ENCODE results near the gene STK35.
"Not testable (repeated sequence)": the region's sequence is repeated elsewhere in the genome, so short reads cannot be mapped to it uniquely, and the experiment has no call there.

Gene STK35

DNA sequence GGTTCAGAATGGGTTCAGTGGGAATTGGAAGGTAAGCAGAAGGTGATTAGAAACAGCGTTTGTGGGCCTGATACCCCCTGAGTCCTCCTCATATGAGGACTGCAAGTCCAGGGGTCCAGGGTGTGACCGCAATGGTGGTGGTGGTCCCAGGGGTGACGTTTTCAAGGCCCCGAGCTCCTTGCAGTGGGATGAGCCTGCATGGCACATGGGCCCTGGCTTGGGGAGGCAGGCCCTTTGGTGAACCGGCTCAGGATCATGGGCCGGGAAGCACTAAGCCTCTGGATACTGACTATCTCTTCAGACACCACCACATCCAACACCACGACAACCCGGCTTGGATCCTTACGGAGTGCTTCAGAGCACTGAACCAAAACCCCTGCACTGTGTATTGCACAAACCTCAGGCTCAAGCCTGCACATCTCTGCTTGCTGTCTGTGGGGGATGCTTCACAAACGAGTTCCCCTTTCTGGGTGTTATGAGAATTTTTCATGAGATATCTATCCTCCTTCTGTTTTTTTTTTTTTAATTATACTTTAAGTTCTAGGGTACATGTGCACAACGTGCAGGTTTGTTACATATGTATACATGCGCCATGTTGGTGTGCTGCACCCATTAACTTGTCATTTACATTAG lies 67.9 kb downstream of the STK35 start:
- Mint-ChIP-seq H3K4me1 (peaks cover 3% of the 10 kb centered on the region), H3K27ac (no peak overlapping the region), H3K36me3 (no peaks in the 10 kb centered on the region), H3K9me3 (no peaks in the 10 kb centered on the region), H3K27me3 (peaks cover 20% of the 10 kb centered on the region), H3K4me3 (no peak overlapping the region)
- CTCF ChIA-PET, result no interaction called here
- DNase-seq, result no peak

DNA sequence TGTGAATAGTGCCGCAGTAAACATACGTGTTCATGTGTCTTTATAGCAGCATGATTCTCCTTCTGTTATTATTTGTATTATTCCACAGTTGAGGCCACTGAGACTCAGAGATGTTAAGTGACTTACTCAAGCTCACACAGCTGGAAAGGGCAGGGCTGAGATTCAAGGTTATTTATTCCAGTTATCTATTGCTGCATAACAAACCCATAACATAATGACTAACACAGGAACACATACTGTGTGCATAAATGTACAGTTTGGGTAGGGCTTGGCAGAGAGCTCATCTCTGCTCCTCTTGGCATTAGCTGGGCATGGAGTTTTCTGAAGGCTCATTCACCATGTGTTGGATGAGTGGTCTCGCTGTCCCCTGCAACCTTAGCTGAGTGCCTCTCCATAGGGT lies 68.8 kb downstream of the STK35 start:
- Mint-ChIP-seq H3K36me3 (no peaks in the 10 kb centered on the region), H3K4me1 (peaks cover 3% of the 10 kb centered on the region), H3K27ac (no peak overlapping the region), H3K9me3 (no peaks in the 10 kb centered on the region), H3K27me3 (peaks cover 20% of the 10 kb centered on the region), H3K4me3 (no peak overlapping the region)
- DNase-seq, result no peak
- CTCF ChIA-PET, result interaction anchor here (1.2 to 1.3 kb wide), 2 partner anchors 163 to 205 kb away, joined by 5 read pairs; no protein-coding TSS in a partner anchor

DNA sequence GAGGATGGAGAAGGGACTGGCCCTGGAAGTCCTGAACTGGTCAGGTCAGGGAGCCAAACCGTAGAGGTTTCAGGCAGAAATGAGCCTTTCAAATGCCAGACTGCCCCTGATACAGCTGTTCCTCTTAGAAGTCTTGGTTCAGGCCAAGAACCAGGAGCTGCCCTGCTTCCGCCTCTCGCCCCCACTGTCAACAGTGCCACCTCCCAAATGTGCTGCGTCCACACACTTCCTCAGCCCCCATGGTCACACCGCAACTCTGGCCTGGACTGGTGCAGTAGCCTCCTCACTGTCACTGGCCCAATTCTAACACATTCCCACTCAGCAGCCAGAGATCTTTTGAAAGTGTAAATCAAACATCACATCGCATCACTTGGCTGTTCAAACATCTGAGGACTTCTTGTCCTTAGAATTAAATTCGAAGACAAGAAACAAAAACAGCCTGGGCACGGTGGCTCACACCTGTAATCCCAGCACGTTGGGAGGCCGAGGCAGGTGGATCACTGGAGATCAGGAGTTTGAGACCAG lies 69.7 kb downstream of the STK35 start:
- no peak for DNase-seq
- no peak overlapping the region for H3K4me3 Mint-ChIP-seq
- H3K27me3 Mint-ChIP-seq, result peaks cover 20% of the 10 kb centered on the region
- no peak overlapping the region for H3K27ac Mint-ChIP-seq
- no peaks in the 10 kb centered on the region for H3K36me3 Mint-ChIP-seq
- CTCF ChIA-PET, result interaction anchor here (0.9 to 2.0 kb wide), 4 partner anchors 31 to 206 kb away, joined by 3 to 6 read pairs (median 5); no protein-coding TSS in a partner anchor
- H3K4me1 Mint-ChIP-seq, result peaks cover 3% of the 10 kb centered on the region
- H3K9me3 Mint-ChIP-seq, result no peaks in the 10 kb centered on the region

DNA sequence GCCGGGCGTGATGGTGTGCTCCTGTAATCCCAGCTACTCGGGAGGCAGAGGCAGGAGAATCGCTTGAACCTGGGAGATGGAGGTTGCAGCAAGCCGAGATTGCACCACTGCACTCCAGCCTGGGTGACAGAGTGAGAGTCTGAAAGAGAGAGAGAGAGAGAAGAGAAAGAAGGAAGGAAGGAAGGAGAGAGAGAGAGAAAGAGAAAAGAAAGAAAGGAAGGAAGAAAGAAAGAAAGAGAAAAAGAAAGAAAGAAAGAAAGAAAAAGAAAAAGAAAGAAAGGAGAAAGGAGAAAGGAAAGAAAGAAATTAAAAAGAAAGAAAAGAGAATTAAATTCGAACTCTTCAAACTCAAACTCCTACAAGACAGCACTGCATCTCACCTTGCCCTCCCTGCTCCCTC lies 70.2 kb downstream of the STK35 start:
- H3K4me3 Mint-ChIP-seq, H3K9me3 Mint-ChIP-seq, DNase-seq, H3K36me3 Mint-ChIP-seq, H3K27ac Mint-ChIP-seq, H3K4me1 Mint-ChIP-seq: not testable (repeated sequence)
- peaks cover 20% of the 10 kb centered on the region for H3K27me3 Mint-ChIP-seq
- CTCF ChIA-PET, result interaction anchor here (0.6 to 5.3 kb wide), 25 partner anchors 8 to 407 kb away, joined by 3 to 72 read pairs (median 4); no protein-coding TSS in a partner anchor

DNA sequence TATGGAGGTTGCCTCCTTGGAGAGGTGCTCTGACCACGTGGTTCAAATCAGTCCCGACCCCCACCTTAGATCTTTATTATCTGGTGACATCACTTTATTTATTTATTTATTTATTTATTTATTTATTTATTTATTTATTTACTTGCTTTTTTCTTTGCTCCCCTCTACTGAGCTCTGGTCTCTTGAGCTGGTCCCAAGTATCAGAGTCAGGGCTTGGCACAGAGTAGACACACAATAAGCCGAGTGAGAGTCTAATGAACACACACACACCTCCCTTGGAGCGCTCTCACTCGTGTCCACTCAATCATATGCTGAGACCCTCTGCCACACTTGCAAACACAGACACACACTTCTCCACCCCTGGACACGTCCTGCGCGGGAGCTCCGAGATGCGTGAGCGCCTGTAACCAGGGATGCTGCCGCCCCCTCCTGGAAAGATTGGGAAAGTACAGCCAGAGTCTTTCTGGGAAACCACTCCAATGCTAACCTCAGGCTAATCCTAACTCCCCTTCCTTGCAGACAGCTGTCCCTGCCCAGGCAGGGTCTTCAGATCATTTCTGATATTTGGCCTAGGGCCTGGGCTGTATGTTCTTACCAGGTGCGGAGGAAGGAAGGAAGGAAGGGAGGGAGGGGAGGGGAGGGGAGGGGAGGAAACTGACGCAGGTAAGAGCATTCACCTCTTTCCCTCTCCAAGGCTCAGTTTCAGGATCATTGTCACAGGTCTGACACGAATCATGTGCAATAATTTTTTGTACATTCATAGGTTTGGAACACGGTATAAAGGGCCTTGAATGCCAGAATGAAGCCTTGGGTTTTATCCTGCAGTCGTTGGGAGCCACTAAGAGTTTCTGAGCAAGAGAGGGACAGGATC lies 70.9 kb downstream of the STK35 start:
- CTCF ChIA-PET, result interaction anchor here (0.6 to 5.3 kb wide), 26 partner anchors 9 to 1282 kb away, joined by 3 to 72 read pairs (median 3); no protein-coding TSS in a partner anchor
- peaks cover 25% of the 10 kb centered on the region for H3K27me3 Mint-ChIP-seq
- no peak overlapping the region for H3K4me3 Mint-ChIP-seq
- no peaks in the 10 kb centered on the region for H3K36me3 Mint-ChIP-seq
- peak; percentile 79 for DNase-seq
- H3K4me1 Mint-ChIP-seq, result peaks cover 3% of the 10 kb centered on the region
- H3K27ac Mint-ChIP-seq, result no peak overlapping the region
- H3K9me3 Mint-ChIP-seq, result no peaks in the 10 kb centered on the region

DNA sequence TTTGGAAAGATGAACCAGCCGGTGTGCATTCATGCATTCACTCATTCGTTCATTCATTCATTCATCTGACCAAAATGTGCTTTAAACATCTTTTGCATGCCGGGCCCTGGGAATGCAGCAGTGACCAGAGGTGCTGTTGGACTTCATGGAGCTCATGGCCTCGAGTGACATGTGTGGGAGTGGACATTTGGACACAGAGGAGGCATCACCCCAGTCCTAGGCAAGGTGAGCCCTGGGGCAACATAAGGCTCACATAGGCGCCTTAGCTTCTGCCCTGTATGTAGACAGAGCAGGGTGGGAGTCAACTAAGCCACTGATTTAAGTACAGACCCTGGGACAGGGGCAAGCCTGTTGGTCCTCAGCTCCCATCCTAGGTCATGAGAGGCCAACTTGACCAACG lies 71.6 kb downstream of the STK35 start:
- Mint-ChIP-seq H3K36me3 (no peaks in the 10 kb centered on the region), H3K27me3 (peaks cover 25% of the 10 kb centered on the region), H3K9me3 (no peaks in the 10 kb centered on the region), H3K4me1 (peaks cover 3% of the 10 kb centered on the region), H3K27ac (no peak overlapping the region), H3K4me3 (no peak overlapping the region)
- no peak for DNase-seq
- CTCF ChIA-PET, result interaction anchor here (0.6 to 5.3 kb wide), 17 partner anchors 12 to 409 kb away, joined by 3 to 72 read pairs (median 4); no protein-coding TSS in a partner anchor

DNA sequence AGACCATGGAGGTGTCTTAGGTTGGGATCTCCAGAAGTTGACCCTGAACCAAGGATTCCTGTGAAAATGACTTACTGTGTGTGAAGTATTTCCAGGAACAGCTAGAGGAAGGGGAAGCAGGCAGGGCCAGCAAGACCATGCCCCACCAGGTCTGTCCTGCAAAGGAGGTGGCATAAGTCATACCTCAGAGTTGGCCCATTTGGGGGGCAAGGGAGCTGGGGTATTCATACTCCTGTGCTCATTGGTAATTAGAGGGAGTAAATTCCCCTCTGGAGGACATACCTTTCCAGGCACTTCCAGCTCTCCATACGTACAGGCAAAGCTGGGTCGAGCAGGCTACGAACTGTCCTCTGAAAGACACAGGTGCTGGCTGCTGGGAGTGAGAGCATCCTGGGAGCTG lies 72.4 kb downstream of the STK35 start:
- no peak overlapping the region for H3K4me3 Mint-ChIP-seq

DNA sequence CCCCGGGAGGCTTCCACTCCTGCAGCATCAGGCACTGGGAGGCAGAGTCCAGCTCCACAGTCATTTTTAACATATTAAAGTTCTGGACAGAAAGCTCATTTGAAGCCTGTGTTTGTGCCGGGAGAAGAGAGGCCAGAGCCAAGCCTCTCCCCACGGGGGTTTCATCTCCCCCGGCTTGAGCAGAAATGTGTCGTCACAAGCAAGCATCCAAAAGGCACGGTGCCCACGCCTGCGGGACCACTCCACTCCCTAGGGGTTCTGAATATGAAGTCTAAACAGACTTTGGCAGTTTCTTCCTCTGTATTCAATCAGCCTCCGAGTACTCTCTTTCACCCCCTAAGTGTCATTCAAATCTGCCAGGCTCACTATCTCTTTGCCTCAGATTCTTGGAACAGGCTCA lies 75.3 kb downstream of the STK35 start:
- DNase-seq, result no peak
- Mint-ChIP-seq H3K4me3 (no peak overlapping the region), H3K27ac (no peak overlapping the region), H3K27me3 (peaks cover 17% of the 10 kb centered on the region), H3K9me3 (no peaks in the 10 kb centered on the region), H3K36me3 (no peaks in the 10 kb centered on the region), H3K4me1 (peaks cover 3% of the 10 kb centered on the region)
- CTCF ChIA-PET, result interaction anchor here (5.3 kb wide), 1 partner anchor 170 kb away, joined by 72 read pairs; no protein-coding TSS in a partner anchor

More for the DNA sequence above, 72.4 kb downstream of the STK35 start:
- CTCF ChIA-PET, result interaction anchor here (1.0 to 5.3 kb wide), 5 partner anchors 80 to 376 kb away, joined by 4 to 72 read pairs (median 12); no protein-coding TSS in a partner anchor
- Mint-ChIP-seq H3K27me3 (peaks cover 29% of the 10 kb centered on the region), H3K4me1 (peaks cover 3% of the 10 kb centered on the region), H3K27ac (no peak overlapping the region), H3K36me3 (no peaks in the 10 kb centered on the region), H3K9me3 (no peaks in the 10 kb centered on the region)
- no peak for DNase-seq

DNA sequence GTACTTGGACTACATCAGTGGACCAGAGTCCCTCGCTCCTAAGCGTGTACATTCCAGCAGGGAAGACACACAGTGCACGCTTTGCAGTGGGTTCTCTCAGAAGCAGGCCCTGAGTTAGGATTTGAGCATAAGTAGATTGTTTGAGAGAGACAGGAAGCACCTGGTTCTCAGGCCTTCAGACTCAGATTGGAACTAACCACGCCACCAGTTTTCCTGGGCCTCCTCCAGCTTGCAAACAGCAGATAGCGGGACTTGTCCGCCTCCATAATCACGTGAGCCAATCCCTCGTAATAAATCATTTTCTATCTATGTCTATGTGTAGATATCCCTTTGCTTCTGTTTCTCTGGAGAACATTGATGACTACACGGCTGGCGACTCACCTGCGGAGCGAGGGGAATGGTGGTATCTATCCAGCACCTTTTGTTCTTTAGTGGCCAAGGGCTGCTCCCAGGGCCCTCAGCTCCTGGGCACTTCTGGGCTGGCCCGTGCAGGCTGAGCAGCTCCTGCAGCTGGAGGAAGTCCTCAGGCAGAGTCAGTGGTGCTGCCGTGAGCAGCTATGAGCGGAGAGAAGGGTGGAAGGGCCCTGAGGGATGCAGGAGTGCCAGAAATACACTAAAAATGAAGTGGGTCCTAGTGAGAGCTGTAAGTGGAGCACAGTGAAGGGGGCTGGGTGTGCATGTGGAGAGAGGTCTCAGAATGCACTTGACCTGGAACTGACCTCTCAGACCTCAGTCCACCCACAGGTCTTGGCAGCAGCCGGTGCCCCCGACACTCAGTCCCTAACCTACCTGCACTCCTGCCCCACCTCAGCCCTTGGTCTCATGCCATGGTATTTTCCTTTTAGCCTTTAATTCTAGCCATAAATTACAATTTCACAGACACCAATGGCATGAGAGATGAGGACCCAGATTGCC lies 76.9 kb downstream of the STK35 start:
- no peak for DNase-seq
- peaks cover 14% of the 10 kb centered on the region for H3K27me3 Mint-ChIP-seq
- no peak overlapping the region for H3K4me3 Mint-ChIP-seq
- CTCF ChIA-PET, result interaction anchor here (1.4 kb wide), 1 partner anchor 171 kb away, joined by 4 read pairs; no protein-coding TSS in a partner anchor
- H3K4me1 Mint-ChIP-seq, result no peaks in the 10 kb centered on the region
- H3K36me3 Mint-ChIP-seq, result no peaks in the 10 kb centered on the region
- H3K9me3 Mint-ChIP-seq, result no peaks in the 10 kb centered on the region
- no peak overlapping the region for H3K27ac Mint-ChIP-seq

DNA sequence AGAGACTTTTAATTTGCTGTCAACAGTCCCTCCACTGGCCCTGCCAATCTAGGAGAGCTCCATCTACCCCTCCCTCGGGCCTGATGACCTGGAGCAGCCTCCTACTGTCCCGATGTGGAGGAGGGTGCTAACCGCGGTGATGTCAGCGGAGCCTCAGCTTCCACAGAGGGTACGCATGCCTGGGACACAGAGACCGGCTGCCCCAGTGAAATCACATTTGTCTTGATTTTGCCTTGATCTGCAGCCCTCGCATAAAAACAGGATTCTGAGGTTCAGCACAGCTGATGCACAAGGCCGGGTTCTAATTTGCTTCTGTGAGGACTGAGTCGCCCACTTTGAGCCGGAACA lies 77.6 kb downstream of the STK35 start:
- Mint-ChIP-seq H3K36me3 (no peaks in the 10 kb centered on the region), H3K4me1 (no peaks in the 10 kb centered on the region)
- CTCF ChIA-PET, result interaction anchor here (1.4 kb wide), 1 partner anchor 172 kb away, joined by 4 read pairs; no protein-coding TSS in a partner anchor

DNA sequence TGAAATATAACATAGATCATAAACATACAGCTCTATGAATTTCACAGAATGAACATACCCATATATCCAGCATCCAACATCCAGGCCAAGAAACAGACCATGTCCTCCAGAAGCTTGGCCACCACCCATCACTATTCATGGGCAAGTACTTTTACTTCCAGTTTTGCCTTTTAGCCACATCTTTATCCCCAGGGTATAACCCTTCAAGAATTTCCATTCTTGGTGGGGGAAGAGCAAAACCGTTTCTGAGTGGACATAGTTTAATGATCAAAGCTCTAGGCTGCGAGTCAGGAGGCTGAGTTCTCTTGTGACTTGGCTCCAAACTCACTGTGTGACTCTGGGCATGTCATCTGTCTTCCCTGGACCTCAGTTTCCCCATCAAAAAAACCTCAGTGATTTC lies 78.3 kb downstream of the STK35 start:
- no peak overlapping the region for H3K27ac Mint-ChIP-seq
- H3K27me3 Mint-ChIP-seq, result peaks cover 14% of the 10 kb centered on the region
- CTCF ChIA-PET, result interaction anchor here (1.4 to 2.1 kb wide), 2 partner anchors 8 to 173 kb away, joined by 4 to 5 read pairs; no protein-coding TSS in a partner anchor
- H3K4me1 Mint-ChIP-seq, result no peaks in the 10 kb centered on the region
- H3K4me3 Mint-ChIP-seq, result no peak overlapping the region
- no peaks in the 10 kb centered on the region for H3K36me3 Mint-ChIP-seq
- DNase-seq, result no peak
- no peaks in the 10 kb centered on the region for H3K9me3 Mint-ChIP-seq

More for the DNA sequence above, 77.6 kb downstream of the STK35 start:
- H3K9me3 Mint-ChIP-seq, result no peaks in the 10 kb centered on the region
- H3K4me3 Mint-ChIP-seq, result no peak overlapping the region
- no peak for DNase-seq
- H3K27me3 Mint-ChIP-seq, result peaks cover 14% of the 10 kb centered on the region
- H3K27ac Mint-ChIP-seq, result no peak overlapping the region

DNA sequence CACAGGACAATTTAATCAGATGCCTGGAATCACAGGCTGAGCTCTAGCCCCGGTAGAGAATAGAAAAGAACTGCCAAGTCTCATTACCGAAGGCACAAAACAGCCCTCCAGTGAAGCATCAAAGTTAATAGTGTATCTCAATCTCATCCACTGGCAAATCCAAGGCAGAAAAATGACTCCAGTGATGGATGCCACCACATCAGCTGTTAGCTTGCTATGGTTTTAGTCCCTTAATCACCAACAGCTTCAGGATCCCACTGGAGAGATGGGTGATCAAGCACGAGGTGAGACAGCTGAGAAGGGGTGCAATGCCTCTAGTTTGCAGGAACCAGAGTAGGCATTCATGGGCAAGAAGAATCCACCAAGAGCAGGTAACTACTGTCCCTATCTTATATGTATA lies 81.8 kb downstream of the STK35 start:
- no peaks in the 10 kb centered on the region for H3K36me3 Mint-ChIP-seq
- DNase-seq, result no peak
- CTCF ChIA-PET, result interaction anchor here (1.1 to 1.3 kb wide), 3 partner anchors 11 to 270 kb away, joined by 3 read pairs; no protein-coding TSS in a partner anchor
- peaks cover 10% of the 10 kb centered on the region for H3K27me3 Mint-ChIP-seq
- H3K4me3 Mint-ChIP-seq, result no peak overlapping the region
- H3K27ac Mint-ChIP-seq, result no peak overlapping the region
- H3K4me1 Mint-ChIP-seq, result no peaks in the 10 kb centered on the region
- H3K9me3 Mint-ChIP-seq, result peaks cover 6% of the 10 kb centered on the region

DNA sequence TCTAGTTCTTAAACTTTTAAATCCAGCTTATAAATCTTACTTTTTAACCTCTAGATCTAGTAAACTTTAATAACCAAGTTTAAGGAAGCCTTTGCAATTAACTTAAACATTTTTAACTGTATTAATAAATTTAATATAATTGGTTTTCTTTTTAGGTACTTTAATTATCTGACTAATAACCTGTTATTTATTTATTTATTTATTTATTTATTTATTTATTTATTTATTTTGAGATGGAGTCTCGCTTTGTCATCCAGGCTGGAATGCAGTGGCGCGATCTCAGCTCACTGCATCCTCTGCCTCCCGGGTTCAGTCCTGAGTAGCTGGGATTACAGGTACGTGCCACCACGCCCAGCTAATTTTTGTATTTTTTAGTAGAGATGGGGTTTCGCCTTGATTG lies 83.3 kb downstream of the STK35 start:
- H3K27me3 Mint-ChIP-seq, result peaks cover 16% of the 10 kb centered on the region
- CTCF ChIA-PET, H3K27ac Mint-ChIP-seq, H3K36me3 Mint-ChIP-seq, H3K9me3 Mint-ChIP-seq, H3K4me3 Mint-ChIP-seq, H3K4me1 Mint-ChIP-seq, DNase-seq: not testable (repeated sequence)
